ENCODE results near the gene LMBR1L.

LMBR1L gene

DNA sequence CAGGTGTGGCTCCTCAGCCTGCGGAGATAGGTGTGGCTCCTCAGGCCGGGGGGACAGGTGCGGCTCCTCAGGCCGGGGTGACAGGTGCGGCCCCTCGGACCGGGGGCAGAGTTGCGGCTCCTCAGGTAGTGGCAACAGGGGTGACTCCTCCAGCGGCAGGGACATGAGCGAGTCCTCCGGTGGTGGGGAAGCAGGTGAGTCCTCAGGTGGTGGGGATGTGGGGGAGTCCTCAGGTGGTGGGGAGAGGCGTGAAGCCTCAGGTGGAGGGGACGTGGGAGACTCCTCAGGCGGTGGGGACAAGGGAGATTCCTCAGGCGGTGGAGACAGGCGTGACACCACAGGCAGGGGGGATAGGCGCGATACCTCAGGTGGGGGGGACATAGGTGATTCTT lies 59.3 kb downstream of the LMBR1L start:
- DNase-seq, result no peak

DNA sequence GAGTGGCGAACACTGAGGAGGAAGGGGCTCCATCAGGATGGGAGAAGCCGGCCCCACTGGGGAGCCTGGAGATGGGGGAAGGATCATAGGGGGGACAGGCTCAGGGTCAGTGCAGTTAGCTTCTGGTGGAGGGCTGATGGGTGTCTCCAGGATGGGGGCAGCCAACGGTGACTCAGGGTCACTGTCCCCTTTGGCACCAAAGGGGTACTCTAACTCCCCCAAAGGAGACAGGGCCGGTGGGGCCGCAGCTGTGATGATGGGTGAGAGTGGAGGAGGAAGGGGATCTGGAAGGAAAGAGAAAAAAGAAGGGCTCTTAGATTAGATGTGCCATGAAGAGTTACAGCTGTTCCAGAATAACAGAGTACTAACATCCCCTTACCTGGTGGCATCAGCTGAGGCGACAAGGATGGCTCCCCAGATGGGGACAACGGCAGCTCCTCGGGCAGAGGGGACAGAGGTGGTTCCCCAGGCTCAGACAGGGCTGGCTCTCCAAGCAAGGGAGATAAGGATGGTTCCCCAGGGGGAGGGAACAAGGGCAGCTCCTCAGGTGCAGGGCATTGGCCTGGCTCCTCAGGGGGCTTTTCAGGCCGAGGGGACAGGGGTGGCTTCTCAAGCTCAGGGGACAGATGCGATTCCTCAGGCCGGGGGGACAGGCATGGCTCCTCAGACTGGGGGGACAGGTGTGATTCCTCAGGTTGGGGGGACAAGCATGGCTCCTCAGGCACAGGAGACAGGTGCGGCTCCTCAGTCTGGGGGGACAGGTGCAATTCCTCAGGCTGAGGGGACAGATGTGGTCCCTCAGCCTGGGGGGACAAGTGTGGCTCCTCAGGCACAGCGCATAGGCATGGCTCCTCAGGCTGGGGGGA lies 59.9 kb downstream of the LMBR1L start:
- DNase-seq, result no peak

- no peak for DNase-seq
Observed at GRCh38 chr12:49049566-49050224, 61.0 kb downstream of the LMBR1L start.

- no peak for DNase-seq
Observed at GRCh38 chr12:49048953-49049352, 61.7 kb downstream of the LMBR1L start.

All from activated T-cell treated with anti-CD3 and anti-CD28 coated beads, Interleukin-2, amount 50 U/mL, for 1 hour (primary cell).